Measurements from ENCODE around the gene TRUB2. TPM values are rescaled to one million over a fixed set of nuclear protein-coding genes. Genes with fewer than 3 reads are reported as not detected.
A peak's percentile ranks its signal among the peaks of the same experiment; 100 is the strongest.

TRUB2 gene
- total and polyA plus RNA-seq, 12 donors, result 15.0 to 68.2 (median 33.7) TPM

DNA sequence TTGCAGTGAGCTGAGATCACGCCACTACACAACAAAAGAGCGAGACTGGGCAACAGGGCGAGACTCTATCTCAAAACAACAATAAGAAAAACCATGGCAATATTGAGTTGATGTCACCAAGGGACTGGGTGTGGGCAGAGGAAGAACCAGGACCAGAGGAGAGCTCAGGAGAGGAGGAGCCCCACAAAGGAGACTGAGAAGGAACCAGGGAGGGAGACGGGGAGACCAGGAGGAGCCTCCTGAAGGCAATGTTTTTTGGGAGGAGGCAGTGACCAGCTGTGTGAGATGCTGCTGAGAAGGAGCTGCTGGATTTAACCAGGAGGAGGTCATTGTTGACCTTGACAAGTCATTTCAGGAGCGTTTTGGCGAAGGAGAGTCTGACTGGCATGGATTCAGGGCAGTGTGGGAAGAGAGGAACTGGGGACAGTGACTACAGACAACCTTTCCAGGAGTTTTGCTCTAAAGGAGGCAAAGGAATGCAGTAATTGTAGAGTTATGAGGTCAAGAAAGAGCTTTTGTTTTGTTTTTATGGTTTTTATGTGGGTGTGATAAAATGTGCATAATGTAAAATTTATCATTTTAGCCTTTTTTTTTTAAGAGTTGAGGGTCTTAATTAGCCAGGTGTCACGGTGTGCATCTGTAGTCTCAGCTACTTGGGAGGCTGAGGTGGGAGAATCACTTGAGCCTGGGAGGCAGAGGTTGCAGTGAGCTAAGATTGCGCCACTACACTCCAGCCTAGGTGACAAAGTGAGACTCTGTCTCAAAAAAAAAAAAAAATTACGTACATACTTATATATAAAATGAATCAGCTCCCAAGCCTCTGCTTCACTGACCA lies 17.9 kb downstream of the TRUB2 start:
- intact Hi-C loops (cut with DNase I), result no loop called here
- TF ChIP-seq, protein P1, sequence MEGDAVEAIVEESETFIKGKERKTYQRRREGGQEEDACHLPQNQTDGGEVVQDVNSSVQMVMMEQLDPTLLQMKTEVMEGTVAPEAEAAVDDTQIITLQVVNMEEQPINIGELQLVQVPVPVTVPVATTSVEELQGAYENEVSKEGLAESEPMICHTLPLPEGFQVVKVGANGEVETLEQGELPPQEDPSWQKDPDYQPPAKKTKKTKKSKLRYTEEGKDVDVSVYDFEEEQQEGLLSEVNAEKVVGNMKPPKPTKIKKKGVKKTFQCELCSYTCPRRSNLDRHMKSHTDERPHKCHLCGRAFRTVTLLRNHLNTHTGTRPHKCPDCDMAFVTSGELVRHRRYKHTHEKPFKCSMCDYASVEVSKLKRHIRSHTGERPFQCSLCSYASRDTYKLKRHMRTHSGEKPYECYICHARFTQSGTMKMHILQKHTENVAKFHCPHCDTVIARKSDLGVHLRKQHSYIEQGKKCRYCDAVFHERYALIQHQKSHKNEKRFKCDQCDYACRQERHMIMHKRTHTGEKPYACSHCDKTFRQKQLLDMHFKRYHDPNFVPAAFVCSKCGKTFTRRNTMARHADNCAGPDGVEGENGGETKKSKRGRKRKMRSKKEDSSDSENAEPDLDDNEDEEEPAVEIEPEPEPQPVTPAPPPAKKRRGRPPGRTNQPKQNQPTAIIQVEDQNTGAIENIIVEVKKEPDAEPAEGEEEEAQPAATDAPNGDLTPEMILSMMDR (IDR thresholded peaks at IDR 0.05), result no peak
- no peak for TF ChIP-seq POLR2A (IDR thresholded peaks at IDR 0.05)

DNA sequence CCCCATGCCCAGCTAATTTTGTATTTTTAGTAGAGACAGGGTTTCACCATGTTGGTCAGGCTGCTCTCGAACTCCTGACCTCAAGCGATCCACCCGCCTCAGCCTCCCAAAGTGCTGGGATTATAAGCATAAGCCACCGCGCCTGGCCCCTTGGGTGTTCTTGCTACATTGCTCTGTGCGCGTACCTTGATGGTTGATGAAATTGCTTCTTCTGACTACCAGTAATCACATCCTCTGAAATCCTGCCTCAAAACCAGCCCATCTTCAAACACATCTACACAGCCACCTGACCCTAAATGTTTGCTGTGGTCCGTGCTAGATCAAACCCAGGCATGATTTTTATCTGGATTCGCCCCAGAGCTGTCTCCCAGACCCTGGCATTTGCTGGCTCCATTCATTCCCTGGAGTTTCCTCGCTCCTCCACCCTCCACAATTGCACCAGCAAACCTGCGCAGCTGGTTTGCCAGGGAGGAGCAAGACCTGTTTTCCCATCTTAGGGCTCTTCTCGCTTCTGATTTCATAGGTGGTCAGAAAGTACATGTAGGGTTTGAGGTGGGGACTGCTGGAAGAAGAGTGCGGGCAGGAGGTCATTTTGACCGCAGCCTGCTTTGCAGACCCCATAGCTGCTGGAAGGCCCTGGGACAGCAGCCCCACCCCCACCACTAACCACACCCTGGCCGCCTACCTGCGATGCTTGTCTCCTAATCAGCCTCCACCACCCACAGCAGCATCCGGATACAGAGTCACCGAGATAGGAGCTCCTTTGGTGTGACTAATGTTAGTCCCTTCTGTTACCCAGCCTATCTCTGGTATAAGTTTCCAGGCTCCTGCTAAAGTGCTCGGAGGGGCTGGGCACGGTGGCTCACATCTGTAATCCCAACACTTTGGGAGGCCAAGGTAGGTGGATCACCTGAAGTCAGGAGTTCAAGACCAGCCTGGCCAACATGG lies 23.4 kb downstream of the TRUB2 start:
- no peak for DNase-seq
- Histone ChIP-seq H3K4me1 (replicated peaks in 1 of 2) (no peaks in the 10 kb centered on the region), H3K27me3 (no peaks in the 10 kb centered on the region), H3K4me3 (no peak overlapping the region), H3K9me3 (replicated peaks in 1 of 3) (no peaks in the 10 kb centered on the region), H3K27ac (no peak overlapping the region), H3K36me3 (replicated peaks in 1 of 2) (no peaks in the 10 kb centered on the region)
- TF ChIP-seq POLR2A (IDR thresholded peaks at IDR 0.05), result no peak
- TF ChIP-seq, protein P1 (IDR thresholded peaks at IDR 0.05), result no peak
- intact Hi-C loops (cut with DNase I), result loop anchor here in 1 of 2 donors (10.0 kb wide), 1 partner anchor 46 kb away; the partner anchor contains the start of gene SLC27A4
- 92 to 93% (median 93%) methylated on average over 18 to 20 of the region's 20 CpGs for WGBS, 4 donors

More for the DNA sequence above, 17.9 kb downstream of the TRUB2 start:
- peak in 6 of 7 donors; percentile 53 to 82 (median 61) for DNase-seq
- H3K4me1 ChIP-seq (replicated peaks in 1 of 2), result peaks cover 0 to 10% of the 10 kb centered on the region in 2 donors
- H3K9me3 ChIP-seq (replicated peaks in 1 of 3), result no peaks in the 10 kb centered on the region
- H3K4me3 ChIP-seq, result no peak overlapping the region
- H3K36me3 ChIP-seq (replicated peaks in 1 of 2), result peaks cover 0 to 3% of the 10 kb centered on the region in 2 donors
- H3K27me3 ChIP-seq, result no peaks in the 10 kb centered on the region
- peak overlapping the region in 1 of 5 donors; percentile 7 for H3K27ac ChIP-seq
- WGBS, 4 donors, result 69 to 78% (median 74%) methylated on average over 9 of the region's 9 CpGs

DNA sequence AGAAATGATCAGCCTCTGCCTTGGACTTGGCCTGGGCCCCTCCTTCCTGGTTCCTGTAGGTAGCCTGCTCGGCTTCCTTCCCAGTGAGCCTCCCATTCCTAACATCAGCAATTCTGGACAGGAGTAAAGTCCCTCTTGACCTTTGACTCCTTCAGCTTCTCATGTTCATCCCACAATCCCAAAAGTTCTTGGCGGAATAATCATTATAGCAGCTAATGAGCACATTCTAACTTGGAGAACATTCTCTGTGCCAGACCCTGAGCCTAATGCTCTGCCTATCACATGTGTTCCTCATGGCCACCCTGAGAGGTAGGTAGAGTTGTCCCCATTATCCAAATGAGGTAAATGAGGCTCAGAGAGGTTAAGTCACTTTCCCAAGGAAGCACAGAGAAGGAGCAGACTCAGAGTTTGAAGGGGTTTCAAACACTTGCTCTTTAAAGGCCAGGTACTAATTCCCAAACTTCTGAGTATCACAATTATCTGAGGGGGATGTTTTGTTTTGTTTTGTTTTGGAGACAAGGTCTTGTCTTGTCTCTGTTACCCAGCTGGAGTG lies 24.9 kb downstream of the TRUB2 start:
- H3K27me3 ChIP-seq, result no peaks in the 10 kb centered on the region
- no peaks in the 10 kb centered on the region for H3K36me3 ChIP-seq (replicated peaks in 1 of 2)
- 78 to 100% (median 96%) methylated on average over 2 of the region's 2 CpGs for WGBS, 4 donors
- no peak for DNase-seq
- H3K9me3 ChIP-seq (replicated peaks in 1 of 3), result no peaks in the 10 kb centered on the region
- no peaks in the 10 kb centered on the region for H3K4me1 ChIP-seq (replicated peaks in 1 of 2)
- no peak overlapping the region for H3K4me3 ChIP-seq
- no peak for TF ChIP-seq POLR2A (IDR thresholded peaks at IDR 0.05)
- TF ChIP-seq, protein P1 (IDR thresholded peaks at IDR 0.05), result no peak
- no peak overlapping the region for H3K27ac ChIP-seq
- intact Hi-C loops (cut with DNase I), result loop anchor here in 1 of 2 donors (10.0 kb wide), 1 partner anchor 48 kb away; the partner anchor contains the start of gene SLC27A4

Data from adrenal gland (tissue), 12 donors.